SK-N-SH (cell line): ENCODE results near the gene ERAP2. TPM values are rescaled to one million over a fixed set of nuclear protein-coding genes. Genes with fewer than 3 reads are reported as not detected.
A peak's percentile ranks its signal among the peaks of the same experiment; 100 is the strongest.

ENCODE experiments used
- CTCF ChIA-PET: fragments of 300-600, 350-600 bp; formaldehyde crosslinking; extraction: SDS; loops from one replicate; lab custom pipeline; 2021; lab: Yijun Ruan, JAX
- POLR2A ChIA-PET: fragments of 350-600 bp; sonication (Branson Sonifier 250); formaldehyde crosslinking; extraction: SDS; loops from one replicate; lab custom pipeline; 2020; ENCODE audit warnings: antibody characterized with exemption, inconsistent platforms; lab: Yijun Ruan, JAX
- DNase-seq: peaks from one replicate; pipeline ENCODE4 v3.0.0; 2012
- H2AFZ ChIP-seq: fragments of 200-600 bp; sonication (generic); 2 replicates; pipeline ENCODE4 v1.8.1; 2016; ENCODE audit warnings: antibody characterized with exemption, mild to moderate bottlenecking, low read depth
- H3F3A ChIP-seq: fragments of 200-600 bp; sonication (generic); replicated peaks from 2 replicates; pipeline ENCODE3; 2016; ENCODE audit warnings: antibody characterized with exemption, mild to moderate bottlenecking; ENCODE audit not compliant: insufficient read depth
- H3K27ac ChIP-seq, 2 experiments: fragments of 200-500 bp in 1 of 2; fragments of 200-600 bp in 1 of 2; sonication (Bioruptor generic) in 1 of 2; sonication (generic), shearing (Covaris generic) in 1 of 2; 2 replicates each; pipeline versions ENCODE4 v1.5.1 to v1.6.1; 2014 to 2016; ENCODE audit warnings: low read depth in 2 of 2, inconsistent platforms in 1 of 2, low read length in 1 of 2, mild to moderate bottlenecking in 1 of 2, mixed read lengths in 1 of 2
- H3K27me3 ChIP-seq: fragments of 200-600 bp; sonication (generic), shearing (Covaris generic); 2 replicates; pipeline ENCODE4 v1.6.1; 2016; ENCODE audit warnings: mixed run types; ENCODE audit not compliant: insufficient read depth
- H3K36me3 ChIP-seq, 2 experiments: fragments of 200-500 bp in 1 of 2; fragments of 200-600 bp in 1 of 2; sonication (Bioruptor generic) in 1 of 2; sonication (generic) in 1 of 2; replicated peaks in 1 of 2; 2 replicates each; pipeline versions ENCODE3 to v1.5.1; 2014 to 2016; ENCODE audit warnings: low read length in 1 of 2, mild to moderate bottlenecking in 1 of 2; ENCODE audit not compliant: insufficient read depth in 2 of 2, control insufficient read depth in 1 of 2
- H3K4me1 ChIP-seq, 2 experiments: fragments of 200-500 bp in 1 of 2; fragments of 200-600 bp in 1 of 2; sonication (Bioruptor generic) in 1 of 2; sonication (generic), shearing (Covaris generic) in 1 of 2; 2 replicates each; pipeline versions ENCODE4 v1.5.1 to v1.6.1; 2014 to 2016; ENCODE audit warnings: low read depth in 1 of 2, low read length in 1 of 2, mixed run types in 1 of 2; ENCODE audit not compliant: insufficient read depth in 2 of 2, control insufficient read depth in 1 of 2
- H3K4me2 ChIP-seq: fragments of 200-600 bp; sonication (generic), shearing (Covaris generic); 2 replicates; pipeline ENCODE4 v1.6.1; 2017; ENCODE audit warnings: mixed run types
- H3K4me3 ChIP-seq, 2 experiments: fragments of 200-500 bp in 1 of 2; fragments of 200-600 bp in 1 of 2; sonication (Bioruptor generic) in 1 of 2; sonication (generic), shearing (Covaris generic) in 1 of 2; 2 replicates each; pipeline versions ENCODE4 v1.5.1 to v1.8.1; 2014 to 2016; ENCODE audit warnings: low read depth in 2 of 2, inconsistent platforms in 1 of 2, low read length in 1 of 2, mild to moderate bottlenecking in 1 of 2, mixed read lengths in 1 of 2, moderate library complexity in 1 of 2
- H3K79me2 ChIP-seq: fragments of 200-600 bp; sonication (generic); 2 replicates; pipeline ENCODE4 v1.8.1; 2017; ENCODE audit warnings: mild to moderate bottlenecking; ENCODE audit not compliant: insufficient read depth
- H3K9ac ChIP-seq: fragments of 200-600 bp; sonication (generic); 2 replicates; pipeline ENCODE4 v1.6.1; 2017; ENCODE audit warnings: mixed run types
- H3K9me2 ChIP-seq: fragments of 200-600 bp; sonication (generic); 2 replicates; pipeline ENCODE4 v1.6.1; 2017; ENCODE audit warnings: mixed run types
- H3K9me3 ChIP-seq: fragments of 200-600 bp; sonication (generic); 2 replicates; pipeline ENCODE4 v1.6.1; 2017; ENCODE audit warnings: mixed run types, mild to moderate bottlenecking, moderate library complexity
- H4K20me1 ChIP-seq: fragments of 200-600 bp; sonication (generic); 2 replicates; pipeline ENCODE4 v1.6.1; 2017; ENCODE audit warnings: mild to moderate bottlenecking, mixed run types; ENCODE audit not compliant: insufficient read depth
- EZH2phosphoT487 ChIP-seq: fragments of 200-600 bp; sonication (generic); IDR thresholded peaks from 2 replicates; pipeline ENCODE4 v1.6.1; 2017; ENCODE audit warnings: low read depth, mixed run types, mild to moderate bottlenecking, antibody characterized with exemption, moderate library complexity, borderline replicate concordance
- FOXJ3 ChIP-seq: sonication (generic); formaldehyde crosslinking; IDR thresholded peaks from 2 replicates; pipeline ENCODE4 v1.5.1; 2020; ENCODE audit warnings: mild to moderate bottlenecking, missing genetic modification reagents
- JUND ChIP-seq: IDR thresholded peaks from 2 replicates; pipeline ENCODE4 v1.4.0; 2012
- MEF2A ChIP-seq: IDR thresholded peaks from 2 replicates; pipeline ENCODE4 v1.4.0; 2012; ENCODE audit warnings: low read depth, borderline replicate concordance
- NFIC ChIP-seq: IDR thresholded peaks from 2 replicates; pipeline ENCODE4 v1.4.0; 2012; ENCODE audit warnings: borderline replicate concordance
- NRF1 ChIP-seq: IDR thresholded peaks from 2 replicates; pipeline ENCODE4 v1.6.1; 2012; ENCODE audit warnings: low read depth, mild to moderate bottlenecking, low read length
- RCOR1 ChIP-seq: fragments of 150-350 bp; IDR thresholded peaks from 2 replicates; pipeline ENCODE4 v1.6.1; 2017; ENCODE audit warnings: antibody characterized with exemption, low read length
- RFX5 ChIP-seq: IDR thresholded peaks from 2 replicates; pipeline ENCODE4 v1.6.1; 2012; ENCODE audit warnings: mild to moderate bottlenecking, improper control_type of control experiment, low read length
- RXRA ChIP-seq: IDR thresholded peaks from 2 replicates; pipeline ENCODE4 v1.4.0; 2012; ENCODE audit warnings: low read depth, mild to moderate bottlenecking, borderline replicate concordance
- SIN3A ChIP-seq: IDR thresholded peaks from 2 replicates; pipeline ENCODE4 v1.6.1; 2012; ENCODE audit warnings: low read depth, mild to moderate bottlenecking, low read length, moderate library complexity, borderline replicate concordance
- TAF1 ChIP-seq: IDR thresholded peaks from 2 replicates; pipeline ENCODE4 v1.6.1; 2012; ENCODE audit warnings: low read depth, mild to moderate bottlenecking, low read length, moderate library complexity, borderline replicate concordance
- TCF12 ChIP-seq: IDR thresholded peaks from 2 replicates; pipeline ENCODE4 v1.4.0; 2012
- TEAD4 ChIP-seq: IDR thresholded peaks from 2 replicates; pipeline ENCODE4 v1.4.0; 2012; ENCODE audit warnings: mild to moderate bottlenecking, borderline replicate concordance; ENCODE audit not compliant: insufficient read depth
- WGBS: methylation state at CpG from one replicate; pipeline ENCODE4 v1.1.6; 2017; ENCODE audit warnings: low lambda C conversion rate; 5-methylcytosine and 5-hydroxymethylcytosine counted together
- polyA plus RNA-seq, 3 experiments: library from polyadenylated mRNA; depleted of rRNA; stranded (reverse); fragments of >200 nt; gene quantifications; 2 replicates each; pipeline ENCODE4 v1.2.3, GENCODE V29; 2012
- TF ChIP-seq, protein P1 (sequence below): IDR thresholded peaks from 2 replicates; pipeline ENCODE4; 2012
- TF ChIP-seq, protein P2 (sequence below): IDR thresholded peaks from 2 replicates; pipeline ENCODE4 v1.4.0; 2012; ENCODE audit warnings: low read depth, borderline replicate concordance

ERAP2 gene
- polyA plus RNA-seq, 1 of the 3 experiments (the other 2 are of a cell fraction), result 13.2 TPM

GRCh38 chr5:96871027-96871399, 5.3 kb upstream of the ERAP2 start:
- WGBS, result 97% methylated on average over 2 of the region's 2 CpGs
- Histone ChIP-seq H3K36me3 (no peaks in the 10 kb centered on the region), H3F3A (no peaks in the 10 kb centered on the region), H3K4me1 (no peaks in the 10 kb centered on the region; a peak in 1 of 4 replicates), H3K27me3 (no peaks in the 10 kb centered on the region), H3K9me2 (no peaks in the 10 kb centered on the region), H4K20me1 (no peaks in the 10 kb centered on the region), H3K9me3 (no peaks in the 10 kb centered on the region), H3K27ac (no peak overlapping the region), H3K79me2 (no peaks in the 10 kb centered on the region), H3K4me3 (no peak overlapping the region), H3K9ac (no peak overlapping the region), H2AFZ (peak overlapping the region; percentile 50; the same call in 1 of the 2 replicates), H3K4me2 (no peak overlapping the region)
- TF ChIP-seq RXRA (no peak), TAF1 (no peak), TEAD4 (no peak), EZH2phosphoT487 (no peak), MEF2A (no peak), SIN3A (no peak), FOXJ3 (CRISPR knock-in tag) (no peak), RFX5 (no peak)
- TF ChIP-seq, protein P1, sequence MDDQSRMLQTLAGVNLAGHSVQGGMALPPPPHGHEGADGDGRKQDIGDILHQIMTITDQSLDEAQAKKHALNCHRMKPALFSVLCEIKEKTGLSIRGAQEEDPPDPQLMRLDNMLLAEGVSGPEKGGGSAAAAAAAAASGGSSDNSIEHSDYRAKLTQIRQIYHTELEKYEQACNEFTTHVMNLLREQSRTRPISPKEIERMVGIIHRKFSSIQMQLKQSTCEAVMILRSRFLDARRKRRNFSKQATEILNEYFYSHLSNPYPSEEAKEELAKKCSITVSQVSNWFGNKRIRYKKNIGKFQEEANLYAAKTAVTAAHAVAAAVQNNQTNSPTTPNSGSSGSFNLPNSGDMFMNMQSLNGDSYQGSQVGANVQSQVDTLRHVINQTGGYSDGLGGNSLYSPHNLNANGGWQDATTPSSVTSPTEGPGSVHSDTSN, result no peak
- ChIA-PET POLR2A (no interaction called here), CTCF (interaction anchor here (0.9 to 9.4 kb wide), 5 partner anchors 9 to 292 kb away, joined by 3 to 80 read pairs (median 4); partner anchors contain the start of gene LIX1)
- no peak for DNase-seq

- POLR2A ChIA-PET, result no interaction called here
- no peaks in the 10 kb centered on the region; a peak in 1 of 4 replicates for H3K4me1 ChIP-seq
- WGBS, result 91% methylated on average over 1 of the region's 1 CpG
Observed at GRCh38 chr5:96871686-96872085, 4.6 kb upstream of the ERAP2 start.

More at GRCh38 chr5:96871686-96872085, 4.6 kb upstream of the ERAP2 start:
- no peaks in the 10 kb centered on the region for H4K20me1 ChIP-seq
- peak overlapping the region; percentile 50; the same call in 1 of the 2 replicates for H2AFZ ChIP-seq
- H3K9ac ChIP-seq, result no peak overlapping the region
- TF ChIP-seq TEAD4 (no peak), RCOR1 (no peak), NRF1 (no peak), NFIC (no peak), MEF2A (no peak), JUND (no peak), FOXJ3 (CRISPR knock-in tag) (no peak), TCF12 (no peak), RFX5 (no peak), EZH2phosphoT487 (no peak)
- TF ChIP-seq, protein P1, result no peak
- TF ChIP-seq, protein P2, sequence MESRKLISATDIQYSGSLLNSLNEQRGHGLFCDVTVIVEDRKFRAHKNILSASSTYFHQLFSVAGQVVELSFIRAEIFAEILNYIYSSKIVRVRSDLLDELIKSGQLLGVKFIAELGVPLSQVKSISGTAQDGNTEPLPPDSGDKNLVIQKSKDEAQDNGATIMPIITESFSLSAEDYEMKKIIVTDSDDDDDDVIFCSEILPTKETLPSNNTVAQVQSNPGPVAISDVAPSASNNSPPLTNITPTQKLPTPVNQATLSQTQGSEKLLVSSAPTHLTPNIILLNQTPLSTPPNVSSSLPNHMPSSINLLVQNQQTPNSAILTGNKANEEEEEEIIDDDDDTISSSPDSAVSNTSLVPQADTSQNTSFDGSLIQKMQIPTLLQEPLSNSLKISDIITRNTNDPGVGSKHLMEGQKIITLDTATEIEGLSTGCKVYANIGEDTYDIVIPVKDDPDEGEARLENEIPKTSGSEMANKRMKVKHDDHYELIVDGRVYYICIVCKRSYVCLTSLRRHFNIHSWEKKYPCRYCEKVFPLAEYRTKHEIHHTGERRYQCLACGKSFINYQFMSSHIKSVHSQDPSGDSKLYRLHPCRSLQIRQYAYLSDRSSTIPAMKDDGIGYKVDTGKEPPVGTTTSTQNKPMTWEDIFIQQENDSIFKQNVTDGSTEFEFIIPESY, result no peak
- H3K79me2 ChIP-seq, result no peaks in the 10 kb centered on the region
- no peak for DNase-seq
- H3K9me2 ChIP-seq, result no peaks in the 10 kb centered on the region
- no peak overlapping the region for H3K4me2 ChIP-seq
- CTCF ChIA-PET, result interaction anchor here (0.9 to 9.4 kb wide), 5 partner anchors 12 to 291 kb away, joined by 3 to 80 read pairs (median 4); partner anchors contain the start of gene LIX1
- H3K27me3 ChIP-seq, result no peaks in the 10 kb centered on the region
- no peaks in the 10 kb centered on the region for H3K9me3 ChIP-seq
- H3K36me3 ChIP-seq, result no peaks in the 10 kb centered on the region
- H3K27ac ChIP-seq, result no peak overlapping the region
- H3K4me3 ChIP-seq, result no peak overlapping the region
- H3F3A ChIP-seq, result no peaks in the 10 kb centered on the region
